Activated CD4-positive, alpha-beta memory T cell treated with anti-CD3 and anti-CD28 coated beads for 36 hours (primary cell): ENCODE results near the gene PSD4. TPM values are rescaled to one million over a fixed set of nuclear protein-coding genes. Genes with fewer than 3 reads are reported as not detected.

Source experiments
- CTCF ChIA-PET: fragments of 350-600 bp; sonication (Branson Sonifier 250); formaldehyde crosslinking; loops from one replicate; lab custom pipeline; 2021; ENCODE audit warnings: antibody characterized with exemption, inconsistent platforms; lab: Charles Lee
- POLR2A ChIA-PET: fragments of 350-600 bp; sonication (Branson Sonifier 250); formaldehyde crosslinking; loops from one replicate; lab custom pipeline; 2021; ENCODE audit warnings: antibody characterized with exemption; lab: Charles Lee
- DNase-seq: peaks from one replicate; pipeline ENCODE4 v3.0.0-alpha.2; 2020
- H3K27ac Mint-ChIP-seq: one replicate; pipeline ENCODE4 v1.8.0; 2021; ENCODE audit warnings: mixed read lengths
- H3K27me3 Mint-ChIP-seq: one replicate; pipeline ENCODE4 v1.8.0; 2021; ENCODE audit warnings: mixed read lengths
- H3K36me3 Mint-ChIP-seq: one replicate; pipeline ENCODE4 v1.8.0; 2021; ENCODE audit warnings: mixed read lengths
- H3K4me1 Mint-ChIP-seq: one replicate; pipeline ENCODE4 v1.8.0; 2021; ENCODE audit warnings: low read depth, mixed read lengths
- H3K4me3 Mint-ChIP-seq: one replicate; pipeline ENCODE4 v1.8.0; 2021; ENCODE audit warnings: mild to moderate bottlenecking, mixed read lengths
- H3K9me3 Mint-ChIP-seq: one replicate; pipeline ENCODE4 v1.8.0; 2021; ENCODE audit warnings: mixed read lengths
- intact Hi-C: fragments of 100-400 bp; cut with micrococcal nuclease; formaldehyde crosslinking; loops from one replicate; pipeline ENCODE4 v1.15.1; 2023
- total RNA-seq, 2 experiments: library from RNA; stranded (reverse); gene quantifications; one replicate each; pipeline ENCODE4 v1.2.3, GENCODE V29; 2021

The PSD4 gene
- total RNA-seq, 2 experiments from 2014 or later: 156 to 170 TPM

DNA sequence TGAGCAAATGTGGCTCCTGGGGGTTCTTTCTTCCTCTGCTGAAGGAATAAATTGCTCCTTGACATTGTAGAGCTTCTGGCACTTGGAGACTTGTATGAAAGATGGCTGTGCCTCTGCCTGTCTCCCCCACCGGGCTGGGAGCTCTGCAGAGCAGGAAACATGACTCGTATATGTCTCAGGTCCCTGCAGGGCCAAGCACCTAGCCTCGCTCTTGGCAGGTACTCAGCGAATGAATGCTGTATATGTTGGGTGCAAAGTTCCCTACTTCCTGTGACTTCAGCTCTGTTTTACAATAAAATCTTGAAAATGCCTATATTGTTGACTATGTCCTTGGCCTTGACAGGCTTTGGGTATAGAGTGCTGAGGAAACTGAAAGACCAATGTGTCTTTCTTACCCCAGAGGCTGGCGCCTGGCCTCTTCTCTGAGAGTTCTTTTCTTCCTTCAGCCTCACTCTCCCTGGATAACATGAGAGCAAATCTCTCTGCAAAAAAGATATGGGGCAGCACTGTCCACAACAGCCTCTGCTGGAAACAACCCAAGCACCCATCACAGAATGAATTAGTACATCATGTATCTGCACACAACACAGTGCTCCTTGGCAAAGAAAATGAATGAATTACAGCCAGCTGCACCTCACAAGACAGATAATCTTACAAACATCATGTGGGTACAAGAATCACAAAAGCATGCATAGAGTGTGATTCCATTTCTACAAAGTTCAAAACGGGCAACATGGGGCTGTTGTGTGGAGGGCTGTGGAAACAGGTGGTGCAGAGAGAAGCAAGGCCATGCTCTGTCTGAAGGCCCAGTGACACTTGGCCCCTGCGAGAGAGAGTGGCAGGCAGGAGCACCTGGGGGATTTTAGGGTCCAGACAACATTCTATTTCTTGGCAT lies 39.8 kb upstream of the PSD4 start:
- H3K27ac Mint-ChIP-seq: no peak overlapping the region
- no peak overlapping the region for H3K4me3 Mint-ChIP-seq
- DNase-seq: peak; percentile 29
- peaks cover 22% of the 10 kb centered on the region for H3K4me1 Mint-ChIP-seq
- POLR2A ChIA-PET: no interaction called here
- H3K36me3 Mint-ChIP-seq: no peaks in the 10 kb centered on the region
- intact Hi-C loops: no loop called here
- H3K9me3 Mint-ChIP-seq: no peaks in the 10 kb centered on the region
- CTCF ChIA-PET: interaction anchor here (0.7 to 10.9 kb wide), 6 partner anchors 18 to 65 kb away, joined by 3 to 308 read pairs (median 88); partner anchors contain the start of gene PSD4
- H3K27me3 Mint-ChIP-seq: no peaks in the 10 kb centered on the region

DNA sequence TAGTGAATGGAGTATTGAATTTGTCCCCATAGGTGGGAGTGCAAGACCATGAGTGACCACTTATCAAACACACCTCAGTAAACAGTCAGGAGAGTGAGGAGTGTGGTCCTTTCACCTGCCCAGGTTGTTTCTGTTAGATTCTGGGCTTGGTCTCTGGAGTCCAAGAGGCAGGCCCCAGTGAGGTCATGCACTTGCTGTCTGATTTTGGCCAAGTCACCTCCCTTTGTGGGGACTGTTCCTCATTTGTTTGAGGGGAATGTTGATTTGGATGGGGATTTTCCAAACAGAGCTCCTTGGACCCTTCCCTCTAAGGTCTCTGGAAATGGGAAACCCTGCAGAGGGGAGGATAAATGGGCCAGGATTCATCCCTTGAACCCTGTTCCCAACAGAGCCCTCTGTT lies 39.1 kb upstream of the PSD4 start:
- POLR2A ChIA-PET: no interaction called here
- Mint-ChIP-seq H3K4me1 (peaks cover 24% of the 10 kb centered on the region), H3K36me3 (no peaks in the 10 kb centered on the region), H3K27me3 (no peaks in the 10 kb centered on the region), H3K9me3 (no peaks in the 10 kb centered on the region), H3K27ac (no peak overlapping the region), H3K4me3 (no peak overlapping the region)
- intact Hi-C loops: loop anchor here (5.0 kb wide), 1 partner anchor 258 kb away; no protein-coding TSS in a partner anchor
- CTCF ChIA-PET: interaction anchor here (0.6 to 10.9 kb wide), 8 partner anchors 10 to 65 kb away, joined by 3 to 308 read pairs (median 64); partner anchors contain the start of gene PSD4
- DNase-seq: no peak

DNA sequence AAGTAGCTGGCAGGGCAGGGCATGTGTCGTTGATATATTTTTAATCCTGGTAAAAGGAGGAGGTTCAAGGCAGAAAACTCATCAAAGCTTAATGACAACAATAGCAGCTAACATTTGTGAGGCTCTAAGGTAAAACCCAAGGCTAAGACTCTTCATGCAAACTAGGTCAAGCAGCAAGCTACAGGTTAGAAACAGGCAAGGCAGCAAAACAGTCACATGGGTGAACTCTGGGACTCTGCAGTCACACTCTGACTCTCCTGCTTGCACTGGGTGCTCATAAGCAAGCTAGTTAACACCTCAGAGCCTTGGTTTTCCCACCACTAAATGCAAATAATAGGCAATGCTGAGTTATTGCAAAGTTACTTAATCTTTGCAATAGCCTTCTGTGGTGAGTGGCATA lies 38.5 kb upstream of the PSD4 start:
- Mint-ChIP-seq H3K36me3 (no peaks in the 10 kb centered on the region), H3K27ac (no peak overlapping the region), H3K27me3 (no peaks in the 10 kb centered on the region), H3K4me3 (no peak overlapping the region), H3K4me1 (peaks cover 24% of the 10 kb centered on the region), H3K9me3 (no peaks in the 10 kb centered on the region)
- POLR2A ChIA-PET: interaction anchor here (1.5 kb wide), 1 partner anchor 23 kb away, joined by 5 read pairs; no protein-coding TSS in a partner anchor
- no peak for DNase-seq
- CTCF ChIA-PET: interaction anchor here (0.6 to 10.9 kb wide), 9 partner anchors 10 to 64 kb away, joined by 3 to 308 read pairs (median 58); partner anchors contain the start of gene PSD4
- intact Hi-C loops: loop anchor here (5.0 kb wide), 1 partner anchor 257 kb away; no protein-coding TSS in a partner anchor

DNA sequence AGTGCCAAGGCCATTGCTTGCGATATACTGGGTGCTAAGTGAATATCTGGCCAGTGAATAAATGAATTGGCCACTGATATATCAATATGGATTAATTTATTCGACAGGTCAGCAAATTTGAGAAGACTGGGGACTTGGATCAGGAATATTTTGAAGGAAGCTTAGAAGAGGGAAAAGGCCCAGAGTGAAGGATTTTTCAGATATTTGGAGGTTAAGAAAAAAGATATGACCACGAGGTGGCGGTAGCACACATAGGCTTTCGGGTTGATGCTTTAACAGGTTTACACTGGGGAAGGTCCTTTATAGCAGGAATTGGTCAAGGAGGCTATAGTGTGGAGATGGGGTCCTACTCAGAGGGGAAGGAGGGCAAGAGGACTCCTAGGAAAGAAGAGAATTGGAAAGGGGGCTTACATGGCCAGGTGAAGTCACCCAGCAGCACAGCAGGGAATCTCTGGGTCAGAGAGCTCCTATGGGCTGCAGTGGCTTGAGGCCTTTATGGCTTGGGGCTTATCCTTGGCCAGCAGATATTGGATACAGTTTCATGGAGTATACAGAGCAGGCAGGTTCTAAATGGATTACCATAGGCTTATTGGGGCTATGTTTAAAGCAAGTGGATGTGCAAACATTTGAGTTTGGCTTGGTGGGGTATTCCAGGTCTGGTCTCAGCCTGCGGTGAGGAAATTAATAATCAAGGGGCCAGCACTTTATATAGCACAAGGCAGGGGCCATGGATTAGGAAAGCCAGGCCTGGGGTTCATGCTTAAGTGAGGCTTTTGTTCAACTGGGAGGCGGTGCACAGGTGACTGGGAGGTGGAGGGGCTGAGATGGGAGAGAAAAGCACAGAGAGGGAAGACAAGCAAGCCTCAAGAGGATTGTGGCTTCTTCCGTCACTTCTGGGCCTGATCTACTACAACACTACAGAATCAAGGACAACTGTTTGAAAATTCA lies 36.7 kb upstream of the PSD4 start:
- ChIA-PET POLR2A (interaction anchor here (1.1 to 2.7 kb wide), 4 partner anchors 21 to 62 kb away, joined by 4 to 11 read pairs (median 5); partner anchors contain the start of gene PSD4), CTCF (interaction anchor here (0.6 to 10.9 kb wide), 41 partner anchors 7 to 503 kb away, joined by 3 to 308 read pairs (median 5); partner anchors contain the start of gene PSD4)
- H3K4me1 Mint-ChIP-seq: peaks cover 24% of the 10 kb centered on the region
- no peaks in the 10 kb centered on the region for H3K27me3 Mint-ChIP-seq
- intact Hi-C loops: loop anchor here (1.0 to 5.0 kb wide), 3 partner anchors 57 to 255 kb away; no protein-coding TSS in a partner anchor
- no peak overlapping the region for H3K4me3 Mint-ChIP-seq
- no peaks in the 10 kb centered on the region for H3K9me3 Mint-ChIP-seq
- no peaks in the 10 kb centered on the region for H3K36me3 Mint-ChIP-seq
- DNase-seq: peak; percentile 37
- H3K27ac Mint-ChIP-seq: peak overlapping the region; percentile 16

DNA sequence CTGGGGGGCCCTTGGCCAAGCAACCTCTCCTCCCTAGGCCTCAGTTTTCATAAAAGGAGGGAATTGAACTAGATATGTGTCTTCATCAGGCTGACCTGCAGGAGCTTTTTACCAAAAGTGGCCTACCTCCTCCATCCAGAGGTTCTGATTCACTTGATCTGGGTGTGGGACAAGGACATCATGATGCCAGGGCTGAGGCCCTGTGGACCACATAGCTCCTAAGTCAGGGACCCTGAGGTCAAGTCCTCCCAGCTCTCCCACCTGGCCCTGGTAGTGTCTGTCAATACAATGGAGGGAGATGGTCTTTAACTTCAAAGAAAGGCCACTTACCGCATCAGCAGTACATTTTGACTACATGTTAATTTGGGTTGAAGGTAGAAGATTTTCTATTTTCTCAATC lies 35.9 kb upstream of the PSD4 start:
- Mint-ChIP-seq H3K4me1 (peaks cover 24% of the 10 kb centered on the region), H3K9me3 (no peaks in the 10 kb centered on the region), H3K4me3 (no peak overlapping the region), H3K27me3 (no peaks in the 10 kb centered on the region), H3K27ac (no peak overlapping the region), H3K36me3 (no peaks in the 10 kb centered on the region)
- POLR2A ChIA-PET: interaction anchor here (1.1 to 2.7 kb wide), 3 partner anchors 36 to 61 kb away, joined by 4 to 11 read pairs (median 5); partner anchors contain the start of gene PSD4
- DNase-seq: no peak
- CTCF ChIA-PET: interaction anchor here (0.6 to 10.9 kb wide), 43 partner anchors 8 to 386 kb away, joined by 3 to 308 read pairs (median 6); partner anchors contain the start of genes IL36RN and PSD4
- intact Hi-C loops: loop anchor here (1.0 to 5.0 kb wide), 9 partner anchors 21 to 254 kb away; no protein-coding TSS in a partner anchor

DNA sequence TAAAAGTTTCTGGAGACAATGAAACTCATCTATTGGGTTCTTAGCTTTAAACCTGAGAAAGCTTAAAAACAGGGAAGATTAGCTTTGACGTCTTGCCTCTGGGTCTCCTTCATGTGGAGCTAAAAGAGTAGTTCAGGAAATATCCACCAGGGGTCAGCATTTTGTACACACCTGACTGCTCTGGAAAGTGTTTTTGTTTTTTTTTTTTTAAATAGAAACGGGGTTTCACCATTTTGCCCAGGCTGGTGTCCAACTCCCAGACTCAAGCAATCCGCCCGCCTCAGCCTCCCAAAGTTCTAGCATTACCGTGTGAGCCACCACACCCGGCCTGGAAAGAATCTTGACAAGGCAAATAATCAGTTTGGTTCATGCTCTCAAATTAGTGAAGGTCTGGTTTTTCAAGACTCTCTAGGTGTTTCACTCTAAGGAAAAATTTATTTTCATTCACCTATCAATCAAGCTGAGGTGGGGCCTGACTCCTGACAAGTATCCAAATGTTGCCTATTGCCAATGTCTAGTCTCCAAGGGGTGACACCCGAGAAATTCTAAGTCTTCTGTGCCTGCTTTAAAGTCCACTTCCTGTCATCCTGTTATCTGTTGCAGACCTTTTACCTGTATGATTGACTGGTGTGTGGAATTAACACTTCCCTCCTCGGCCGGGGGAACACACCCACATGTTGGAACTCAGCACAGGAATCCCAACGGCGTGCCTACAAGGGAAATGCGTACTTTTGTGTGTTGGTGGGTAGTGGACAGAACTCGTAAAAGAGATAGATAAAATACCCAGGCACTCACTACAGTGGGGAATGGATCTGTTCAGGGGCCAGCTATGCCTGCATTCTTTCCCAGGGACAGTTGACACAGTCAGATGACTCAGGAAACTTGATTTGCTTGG lies 35.1 kb upstream of the PSD4 start:
- POLR2A ChIA-PET: interaction anchor here (1.1 to 2.7 kb wide), 4 partner anchors 29 to 42 kb away, joined by 3 to 11 read pairs (median 4); partner anchors contain the start of gene PSD4

GRCh38 chr2:113141451-113141850 lies 32.3 kb upstream of the PSD4 start:
- Mint-ChIP-seq H3K27me3 (no peaks in the 10 kb centered on the region), H3K4me1 (peaks cover 24% of the 10 kb centered on the region), H3K36me3 (no peaks in the 10 kb centered on the region), H3K27ac (no peak overlapping the region), H3K4me3 (no peak overlapping the region), H3K9me3 (peaks cover 12% of the 10 kb centered on the region)
- ChIA-PET CTCF (interaction anchor here (0.6 to 10.9 kb wide), 3 partner anchors 58 to 229 kb away, joined by 3 to 308 read pairs (median 239); no protein-coding TSS in a partner anchor), POLR2A (interaction anchor here (0.6 to 1.1 kb wide), 3 partner anchors 32 to 1943 kb away, joined by 3 read pairs; partner anchors contain the start of gene PSD4)
- intact Hi-C loops: no loop called here
- DNase-seq: no peak

More for the DNA sequence above, 35.1 kb upstream of the PSD4 start:
- peak; percentile 38 for DNase-seq
- no peaks in the 10 kb centered on the region for H3K9me3 Mint-ChIP-seq
- peak overlapping the region; percentile 15 for H3K27ac Mint-ChIP-seq
- H3K36me3 Mint-ChIP-seq: no peaks in the 10 kb centered on the region
- CTCF ChIA-PET: interaction anchor here (0.5 to 10.9 kb wide), 43 partner anchors 9 to 1930 kb away, joined by 3 to 308 read pairs (median 6); partner anchors contain the start of genes IL36RN and PSD4
- intact Hi-C loops: loop anchor here (1.0 to 5.0 kb wide), 7 partner anchors 20 to 254 kb away; no protein-coding TSS in a partner anchor
- peak overlapping the region; percentile 23 for H3K4me3 Mint-ChIP-seq
- H3K27me3 Mint-ChIP-seq: no peaks in the 10 kb centered on the region
- H3K4me1 Mint-ChIP-seq: peaks cover 24% of the 10 kb centered on the region

DNA sequence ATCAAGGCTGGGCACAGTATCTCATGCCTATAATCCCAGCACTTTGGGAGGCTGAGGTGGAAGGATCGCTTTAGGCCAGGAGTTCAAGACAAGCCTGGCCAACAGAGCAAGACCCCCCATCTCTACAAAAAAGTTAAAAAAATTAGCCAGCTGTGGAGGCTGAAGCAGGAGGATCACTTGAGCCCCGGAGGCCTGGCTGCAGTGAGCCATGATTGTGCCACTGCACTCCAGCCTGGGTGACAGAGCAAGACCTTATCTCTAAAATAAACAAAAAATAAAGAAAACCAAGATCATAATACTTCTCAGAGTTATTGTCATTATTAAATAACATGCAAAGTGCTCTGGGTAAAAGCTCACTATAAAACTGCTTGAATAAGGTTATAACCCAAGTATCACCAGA lies 31.5 kb upstream of the PSD4 start:
- CTCF ChIA-PET: interaction anchor here (0.5 to 10.9 kb wide), 3 partner anchors 57 to 266 kb away, joined by 3 to 308 read pairs (median 239); no protein-coding TSS in a partner anchor
- POLR2A ChIA-PET: interaction anchor here (0.8 to 1.1 kb wide), 2 partner anchors 31 to 33 kb away, joined by 3 read pairs; partner anchors contain the start of gene PSD4

DNA sequence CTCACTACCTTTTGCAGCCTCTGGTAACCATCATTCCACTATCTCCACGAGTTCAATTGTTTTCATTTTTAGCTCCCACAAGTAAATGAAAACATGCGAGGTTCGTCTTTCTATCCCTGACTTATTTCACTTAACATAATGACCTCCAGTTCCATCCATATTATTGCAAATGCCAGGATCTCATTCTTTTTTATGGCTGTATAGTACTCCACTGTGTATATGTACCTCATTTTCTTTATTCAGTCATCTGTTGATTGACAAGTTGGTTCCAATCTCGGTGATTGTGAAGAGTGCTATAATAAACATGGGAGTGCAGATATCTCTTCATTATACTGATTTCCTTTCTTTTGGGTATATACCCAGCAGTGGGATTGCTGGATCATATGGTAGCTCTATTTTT lies 29.5 kb upstream of the PSD4 start:
- no peak for DNase-seq
- Mint-ChIP-seq H3K27ac (peak overlapping the region; percentile 16), H3K4me1 (no peaks in the 10 kb centered on the region), H3K27me3 (no peaks in the 10 kb centered on the region), H3K4me3 (no peak overlapping the region), H3K36me3 (no peaks in the 10 kb centered on the region), H3K9me3 (peaks cover 12% of the 10 kb centered on the region)
- intact Hi-C loops: no loop called here
- ChIA-PET CTCF (interaction anchor here (1.1 to 1.2 kb wide), 2 partner anchors 9 to 39 kb away, joined by 3 to 4 read pairs; no protein-coding TSS in a partner anchor), POLR2A (no interaction called here)

More for the DNA sequence above, 31.5 kb upstream of the PSD4 start:
- Mint-ChIP-seq H3K9me3 (peaks cover 12% of the 10 kb centered on the region), H3K36me3 (no peaks in the 10 kb centered on the region), H3K4me3 (no peak overlapping the region), H3K27me3 (no peaks in the 10 kb centered on the region), H3K27ac (no peak overlapping the region), H3K4me1 (peaks cover 18% of the 10 kb centered on the region)
- intact Hi-C loops: no loop called here
- DNase-seq: no peak
